HEK293 (cell line): Measurements from ENCODE around the gene ZNF24.

Experiments used
- CTCF ChIA-PET: fragments of 350-600 bp; formaldehyde crosslinking; extraction: SDS; loops from one replicate; lab custom pipeline; 2021; ENCODE audit warnings: antibody characterized with exemption; lab: Yijun Ruan, JAX
- POLR2A ChIA-PET: fragments of 300-600 bp; formaldehyde crosslinking; extraction: SDS; loops from one replicate; lab custom pipeline; 2020; ENCODE audit warnings: antibody characterized with exemption, inconsistent platforms; lab: Yijun Ruan, JAX
- H3K27ac ChIP-seq: fragments of 200-500 bp; sonication (Bioruptor generic); 2 replicates; pipeline ENCODE4 v1.5.1; 2014; ENCODE audit warnings: low read depth, low read length, control low read depth, inconsistent platforms; ENCODE audit errors: extremely low read depth
- H3K36me3 ChIP-seq, 2 experiments: fragments of 200-500 bp in 1 of 2; sonication (Bioruptor generic) in 1 of 2; 1 replicate in 1 of 2; 2 replicates in 1 of 2; pipeline ENCODE4 v1.5.1; 2014 to 2017; ENCODE audit warnings: inconsistent platforms in 2 of 2, low read length in 2 of 2; ENCODE audit not compliant: control insufficient read depth in 2 of 2, insufficient read depth in 1 of 2
- H3K4me1 ChIP-seq: fragments of 200-500 bp; sonication (Bioruptor generic); 2 replicates; pipeline ENCODE4 v1.5.1; 2014; ENCODE audit warnings: mild to moderate bottlenecking, low read length, inconsistent platforms; ENCODE audit not compliant: control insufficient read depth, insufficient read depth
- H3K4me3 ChIP-seq: 2 replicates; pipeline ENCODE4 v1.5.1; 2011; ENCODE audit warnings: low read depth, mild to moderate bottlenecking, control low read depth, low read length, moderate library complexity
- H3K9me3 ChIP-seq: fragments of 200-500 bp; sonication (Bioruptor generic); 2 replicates; pipeline ENCODE4 v1.5.1; 2014; ENCODE audit warnings: low read depth, low read length, inconsistent platforms; ENCODE audit not compliant: control insufficient read depth, insufficient read depth
- GLIS1 ChIP-seq: fragments of 450-650 bp; formaldehyde crosslinking; IDR thresholded peaks from 2 replicates; pipeline ENCODE4 v1.5.1; 2016; ENCODE audit warnings: missing biosample characterization, missing genetic modification characterization
- KLF10 ChIP-seq: fragments of 450-650 bp; IDR thresholded peaks from 2 replicates; pipeline ENCODE4 v1.5.1; 2018; ENCODE audit warnings: missing biosample characterization, mild to moderate bottlenecking, missing genetic modification characterization
- KLF16 ChIP-seq: fragments of 450-650 bp; formaldehyde crosslinking; IDR thresholded peaks from 2 replicates; pipeline ENCODE4 v1.5.1; 2017; ENCODE audit warnings: missing biosample characterization, missing genetic modification characterization
- KLF8 ChIP-seq: fragments of 450-650 bp; formaldehyde crosslinking; IDR thresholded peaks from 2 replicates; pipeline ENCODE4 v1.5.1; 2016; ENCODE audit warnings: missing biosample characterization, missing genetic modification characterization
- PBX3 ChIP-seq: sonication (generic); formaldehyde crosslinking; IDR thresholded peaks from 2 replicates; pipeline ENCODE4 v1.8.1; 2022; ENCODE audit warnings: mild to moderate bottlenecking, moderate library complexity, missing genetic modification reagents
- ZBTB20 ChIP-seq: fragments of 450-650 bp; formaldehyde crosslinking; IDR thresholded peaks from 2 replicates; pipeline ENCODE4 v1.5.1; 2016; ENCODE audit warnings: missing biosample characterization, missing genetic modification characterization
- ZEB2 ChIP-seq: fragments of 450-650 bp; formaldehyde crosslinking; IDR thresholded peaks from 2 replicates; pipeline ENCODE4 v1.5.1; 2016; ENCODE audit warnings: missing biosample characterization, missing genetic modification characterization
- ZNF10 ChIP-seq: fragments of 450-650 bp; formaldehyde crosslinking; IDR thresholded peaks from 2 replicates; pipeline ENCODE4 v1.5.1; 2017; ENCODE audit warnings: missing biosample characterization, missing genetic modification characterization
- ZNF324 ChIP-seq: fragments of 450-650 bp; formaldehyde crosslinking; IDR thresholded peaks from 2 replicates; pipeline ENCODE4 v1.5.1; 2016; ENCODE audit warnings: missing biosample characterization, missing genetic modification characterization
- ZNF518A ChIP-seq: fragments of 450-650 bp; formaldehyde crosslinking; conservative IDR thresholded peaks from 2 replicates; pipeline ENCODE4 v1.5.1; 2016; ENCODE audit warnings: low read depth, missing biosample characterization, missing genetic modification characterization
- ZNF521 ChIP-seq: fragments of 450-650 bp; formaldehyde crosslinking; IDR thresholded peaks from 2 replicates; pipeline ENCODE4 v1.5.1; 2017; ENCODE audit warnings: missing biosample characterization, mild to moderate bottlenecking, missing genetic modification characterization
- ZNF629 ChIP-seq: fragments of 450-650 bp; formaldehyde crosslinking; IDR thresholded peaks from 2 replicates; pipeline ENCODE4 v1.5.1; 2017; ENCODE audit warnings: missing biosample characterization, missing genetic modification characterization
- ZNF639 ChIP-seq: fragments of 450-650 bp; formaldehyde crosslinking; IDR thresholded peaks from 2 replicates; pipeline ENCODE4 v1.5.1; 2016; ENCODE audit warnings: missing biosample characterization, missing genetic modification characterization
- ZNF660 ChIP-seq: fragments of 450-650 bp; IDR thresholded peaks from 2 replicates; pipeline ENCODE4 v1.5.1; 2018; ENCODE audit warnings: missing biosample characterization, mild to moderate bottlenecking, missing genetic modification characterization
- ZNF747 ChIP-seq: fragments of 450-650 bp; formaldehyde crosslinking; IDR thresholded peaks from 2 replicates; pipeline ENCODE4 v1.5.1; 2016; ENCODE audit warnings: missing biosample characterization, missing genetic modification characterization
- ZNF777 ChIP-seq: fragments of 450-650 bp; formaldehyde crosslinking; IDR thresholded peaks from 2 replicates; pipeline ENCODE4 v1.5.1; 2017; ENCODE audit warnings: missing biosample characterization, missing genetic modification characterization, borderline replicate concordance
- ZNF792 ChIP-seq: fragments of 450-650 bp; formaldehyde crosslinking; IDR thresholded peaks from 2 replicates; pipeline ENCODE4 v1.5.1; 2016; ENCODE audit warnings: missing biosample characterization, missing genetic modification characterization
- ZXDB ChIP-seq: fragments of 450-650 bp; formaldehyde crosslinking; IDR thresholded peaks from 2 replicates; pipeline ENCODE4 v1.5.1; 2016; ENCODE audit warnings: missing biosample characterization, missing genetic modification characterization
- TF ChIP-seq, protein P1 (sequence below): fragments of 450-650 bp; formaldehyde crosslinking; conservative IDR thresholded peaks from 2 replicates; pipeline ENCODE4 v1.5.1; 2016; ENCODE audit warnings: low read depth, missing biosample characterization, missing genetic modification characterization
- TF ChIP-seq, protein P2 (sequence below): fragments of 450-650 bp; formaldehyde crosslinking; IDR thresholded peaks from 2 replicates; pipeline ENCODE4 v1.5.1; 2017; ENCODE audit warnings: missing biosample characterization, mild to moderate bottlenecking, missing genetic modification characterization, moderate library complexity
- TF ChIP-seq, protein P3 (sequence below): fragments of 450-650 bp; formaldehyde crosslinking; IDR thresholded peaks from 2 replicates; pipeline ENCODE4 v1.5.1; 2016; ENCODE audit warnings: missing biosample characterization, missing genetic modification characterization

Gene ZNF24

GRCh38 chr18:35343936-35344735 lies at the start of gene ZNF24:
Gene ZNF24, minus strand, starts transcription at chr18:35344420. Its CDS starts 3,770 bp downstream, at chr18:35340650.
- ChIA-PET POLR2A (interaction anchor here (0.6 to 1.6 kb wide), 4 partner anchors 9 to 104 kb away, joined by 3 to 7 read pairs (median 4); partner anchors contain the start of genes ZNF397 and ZSCAN30), CTCF (interaction anchor here (1.1 to 1.7 kb wide), 3 partner anchors 11 to 112 kb away, joined by 4 to 7 read pairs (median 6); no protein-coding TSS in a partner anchor)
- Histone ChIP-seq H3K4me1 (no peaks in the 10 kb centered on the region), H3K27ac (peak within 1 kb of the TSS; percentile 83), H3K9me3 (no peaks in the 10 kb centered on the region), H3K36me3 (peaks cover 10 to 35% of the 10 kb centered on the region in 2 experiments), H3K4me3 (peak within 1 kb of the TSS; percentile 92)
- TF ChIP-seq ZEB2 (tag by site-specific recombination) (peak; percentile 57), ZNF777 (tag by site-specific recombination) (no peak), PBX3 (CRISPR knock-in tag) (no peak), GLIS1 (tag by site-specific recombination) (peak; percentile 37; the same call in 1 of the 2 replicates), KLF16 (peak; percentile 69), ZNF792 (0 out of 2 replicates have a peak, but pooled peaks have one; percentile 39), ZNF747 (no peak), ZXDB (tag by site-specific recombination) (peak; percentile 80), ZNF518A (tag by site-specific recombination) (0 out of 2 replicates have a peak, but pooled peaks have one; percentile 10), ZNF639 (peak; percentile 10; the same call in 1 of the 2 replicates), ZNF521 (no peak), ZNF10 (no peak), KLF10 (tag by site-specific recombination) (no peak), ZNF660 (tag by site-specific recombination) (no peak), KLF8 (0 out of 2 replicates have a peak, but pooled peaks have one; percentile 44), ZNF629 (tag by site-specific recombination) (peak; percentile 28; the same call in 1 of the 2 replicates), ZNF324 (tag by site-specific recombination) (peak; percentile 38; the same call in 1 of the 2 replicates), ZBTB20 (tag by site-specific recombination) (0 out of 2 replicates have a peak, but pooled peaks have one; percentile 31)
- TF ChIP-seq, protein P1, sequence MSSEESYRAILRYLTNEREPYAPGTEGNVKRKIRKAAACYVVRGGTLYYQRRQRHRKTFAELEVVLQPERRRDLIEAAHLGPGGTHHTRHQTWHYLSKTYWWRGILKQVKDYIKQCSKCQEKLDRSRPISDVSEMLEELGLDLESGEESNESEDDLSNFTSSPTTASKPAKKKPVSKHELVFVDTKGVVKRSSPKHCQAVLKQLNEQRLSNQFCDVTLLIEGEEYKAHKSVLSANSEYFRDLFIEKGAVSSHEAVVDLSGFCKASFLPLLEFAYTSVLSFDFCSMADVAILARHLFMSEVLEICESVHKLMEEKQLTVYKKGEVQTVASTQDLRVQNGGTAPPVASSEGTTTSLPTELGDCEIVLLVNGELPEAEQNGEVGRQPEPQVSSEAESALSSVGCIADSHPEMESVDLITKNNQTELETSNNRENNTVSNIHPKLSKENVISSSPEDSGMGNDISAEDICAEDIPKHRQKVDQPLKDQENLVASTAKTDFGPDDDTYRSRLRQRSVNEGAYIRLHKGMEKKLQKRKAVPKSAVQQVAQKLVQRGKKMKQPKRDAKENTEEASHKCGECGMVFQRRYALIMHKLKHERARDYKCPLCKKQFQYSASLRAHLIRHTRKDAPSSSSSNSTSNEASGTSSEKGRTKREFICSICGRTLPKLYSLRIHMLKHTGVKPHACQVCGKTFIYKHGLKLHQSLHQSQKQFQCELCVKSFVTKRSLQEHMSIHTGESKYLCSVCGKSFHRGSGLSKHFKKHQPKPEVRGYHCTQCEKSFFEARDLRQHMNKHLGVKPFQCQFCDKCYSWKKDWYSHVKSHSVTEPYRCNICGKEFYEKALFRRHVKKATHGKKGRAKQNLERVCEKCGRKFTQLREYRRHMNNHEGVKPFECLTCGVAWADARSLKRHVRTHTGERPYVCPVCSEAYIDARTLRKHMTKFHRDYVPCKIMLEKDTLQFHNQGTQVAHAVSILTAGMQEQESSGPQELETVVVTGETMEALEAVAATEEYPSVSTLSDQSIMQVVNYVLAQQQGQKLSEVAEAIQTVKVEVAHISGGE, result peak; percentile 69
- TF ChIP-seq, protein P2, sequence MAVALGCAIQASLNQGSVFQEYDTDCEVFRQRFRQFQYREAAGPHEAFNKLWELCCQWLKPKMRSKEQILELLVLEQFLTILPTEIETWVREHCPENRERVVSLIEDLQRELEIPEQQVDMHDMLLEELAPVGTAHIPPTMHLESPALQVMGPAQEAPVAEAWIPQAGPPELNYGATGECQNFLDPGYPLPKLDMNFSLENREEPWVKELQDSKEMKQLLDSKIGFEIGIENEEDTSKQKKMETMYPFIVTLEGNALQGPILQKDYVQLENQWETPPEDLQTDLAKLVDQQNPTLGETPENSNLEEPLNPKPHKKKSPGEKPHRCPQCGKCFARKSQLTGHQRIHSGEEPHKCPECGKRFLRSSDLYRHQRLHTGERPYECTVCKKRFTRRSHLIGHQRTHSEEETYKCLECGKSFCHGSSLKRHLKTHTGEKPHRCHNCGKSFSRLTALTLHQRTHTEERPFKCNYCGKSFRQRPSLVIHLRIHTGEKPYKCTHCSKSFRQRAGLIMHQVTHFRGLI (tag by site-specific recombination), result 0 out of 2 replicates have a peak, but pooled peaks have one; percentile 25
- TF ChIP-seq, protein P3, sequence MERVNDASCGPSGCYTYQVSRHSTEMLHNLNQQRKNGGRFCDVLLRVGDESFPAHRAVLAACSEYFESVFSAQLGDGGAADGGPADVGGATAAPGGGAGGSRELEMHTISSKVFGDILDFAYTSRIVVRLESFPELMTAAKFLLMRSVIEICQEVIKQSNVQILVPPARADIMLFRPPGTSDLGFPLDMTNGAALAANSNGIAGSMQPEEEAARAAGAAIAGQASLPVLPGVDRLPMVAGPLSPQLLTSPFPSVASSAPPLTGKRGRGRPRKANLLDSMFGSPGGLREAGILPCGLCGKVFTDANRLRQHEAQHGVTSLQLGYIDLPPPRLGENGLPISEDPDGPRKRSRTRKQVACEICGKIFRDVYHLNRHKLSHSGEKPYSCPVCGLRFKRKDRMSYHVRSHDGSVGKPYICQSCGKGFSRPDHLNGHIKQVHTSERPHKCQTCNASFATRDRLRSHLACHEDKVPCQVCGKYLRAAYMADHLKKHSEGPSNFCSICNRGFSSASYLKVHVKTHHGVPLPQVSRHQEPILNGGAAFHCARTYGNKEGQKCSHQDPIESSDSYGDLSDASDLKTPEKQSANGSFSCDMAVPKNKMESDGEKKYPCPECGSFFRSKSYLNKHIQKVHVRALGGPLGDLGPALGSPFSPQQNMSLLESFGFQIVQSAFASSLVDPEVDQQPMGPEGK (tag by site-specific recombination), result peak; percentile 53; the same call in 1 of the 2 replicates
